HG03439 (cell line): ENCODE measurements around the gene NTN3.
"Not testable (repeated sequence)": the region's sequence is repeated elsewhere in the genome, so short reads cannot be mapped to it uniquely, and the experiment has no call there.

Source experiments
- ATAC-seq: cut with Tn5 transposase; IDR thresholded peaks from one replicate; pipeline ENCODE4 v1.9.1; 2021; ENCODE audit warnings: mild to moderate bottlenecking, moderate library complexity; ENCODE audit not compliant: unreplicated experiment

Gene NTN3

DNA sequence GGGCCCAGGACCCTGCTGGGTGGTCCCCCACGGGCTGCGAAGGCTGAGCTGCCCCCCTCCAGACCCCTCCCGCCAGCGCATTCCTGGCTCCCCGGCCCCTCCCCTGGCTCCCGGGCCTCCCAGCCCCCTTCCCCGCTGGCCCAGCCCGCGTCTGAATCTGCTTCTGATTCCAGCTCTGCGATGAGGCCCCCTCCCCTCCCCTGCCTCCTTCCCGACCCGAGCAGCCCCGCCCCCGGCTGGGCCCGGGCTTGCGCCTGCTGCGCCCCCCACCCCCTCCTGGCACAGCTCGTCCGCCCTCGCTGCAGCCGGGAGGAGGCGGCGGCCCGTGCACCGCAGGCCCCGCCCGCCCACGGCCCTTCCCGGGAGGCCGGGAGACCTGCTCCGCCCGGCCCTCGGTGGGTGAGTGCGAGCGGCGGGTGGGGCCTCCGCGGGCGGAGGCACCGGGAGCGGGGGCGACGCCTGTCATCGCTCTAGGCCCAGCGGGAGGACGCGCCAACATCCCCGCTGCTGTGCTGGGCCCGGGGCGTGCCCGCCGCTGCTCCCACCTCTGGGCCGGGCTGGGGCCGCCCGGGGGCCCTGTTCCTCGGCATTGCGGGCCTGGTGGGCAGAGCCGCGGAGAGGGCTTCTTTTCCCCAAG, at the start of gene NTN3:
Gene NTN3 (plus strand): TSS at position 282 of the 637 bp plus-strand sequence. CDS start 405 bp downstream, outside the sequence.
- no peak for ATAC-seq

DNA sequence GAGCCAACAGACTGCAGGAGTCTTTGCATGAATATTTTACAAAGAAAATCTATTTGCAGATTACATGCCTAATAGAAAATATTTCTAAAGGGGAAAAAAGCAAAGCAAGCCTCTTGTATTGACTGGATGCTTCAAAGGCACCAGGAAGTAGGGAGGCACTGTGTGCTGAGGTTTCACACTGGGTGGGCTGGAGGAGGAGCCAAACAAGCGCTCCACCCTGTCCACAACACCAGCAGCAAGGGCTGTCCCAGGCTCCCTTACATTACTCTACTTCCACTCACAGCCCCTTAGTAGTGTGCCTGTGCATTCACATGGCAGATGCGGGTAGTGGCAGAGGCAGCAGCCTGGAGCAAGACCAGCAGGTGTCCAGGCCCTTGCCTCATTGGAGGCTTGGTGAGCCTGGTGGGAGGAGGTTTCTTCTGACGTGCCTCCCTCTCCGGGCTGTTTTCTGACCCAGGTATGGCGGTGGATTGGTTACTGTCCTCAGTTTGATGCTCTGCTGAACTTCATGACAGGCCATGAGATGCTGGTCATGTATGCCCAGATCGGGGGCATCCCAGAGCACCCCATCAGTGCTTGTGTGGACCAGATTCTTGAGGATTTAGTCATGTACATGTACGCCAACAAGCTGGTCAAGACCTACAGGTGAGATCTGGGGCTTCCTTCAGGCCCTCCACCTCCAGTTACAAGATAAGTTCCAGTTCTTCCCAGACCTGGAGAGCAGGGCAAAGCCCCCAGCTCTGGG, 48.8 kb upstream of the NTN3 start:
- ATAC-seq = no peak

DNA sequence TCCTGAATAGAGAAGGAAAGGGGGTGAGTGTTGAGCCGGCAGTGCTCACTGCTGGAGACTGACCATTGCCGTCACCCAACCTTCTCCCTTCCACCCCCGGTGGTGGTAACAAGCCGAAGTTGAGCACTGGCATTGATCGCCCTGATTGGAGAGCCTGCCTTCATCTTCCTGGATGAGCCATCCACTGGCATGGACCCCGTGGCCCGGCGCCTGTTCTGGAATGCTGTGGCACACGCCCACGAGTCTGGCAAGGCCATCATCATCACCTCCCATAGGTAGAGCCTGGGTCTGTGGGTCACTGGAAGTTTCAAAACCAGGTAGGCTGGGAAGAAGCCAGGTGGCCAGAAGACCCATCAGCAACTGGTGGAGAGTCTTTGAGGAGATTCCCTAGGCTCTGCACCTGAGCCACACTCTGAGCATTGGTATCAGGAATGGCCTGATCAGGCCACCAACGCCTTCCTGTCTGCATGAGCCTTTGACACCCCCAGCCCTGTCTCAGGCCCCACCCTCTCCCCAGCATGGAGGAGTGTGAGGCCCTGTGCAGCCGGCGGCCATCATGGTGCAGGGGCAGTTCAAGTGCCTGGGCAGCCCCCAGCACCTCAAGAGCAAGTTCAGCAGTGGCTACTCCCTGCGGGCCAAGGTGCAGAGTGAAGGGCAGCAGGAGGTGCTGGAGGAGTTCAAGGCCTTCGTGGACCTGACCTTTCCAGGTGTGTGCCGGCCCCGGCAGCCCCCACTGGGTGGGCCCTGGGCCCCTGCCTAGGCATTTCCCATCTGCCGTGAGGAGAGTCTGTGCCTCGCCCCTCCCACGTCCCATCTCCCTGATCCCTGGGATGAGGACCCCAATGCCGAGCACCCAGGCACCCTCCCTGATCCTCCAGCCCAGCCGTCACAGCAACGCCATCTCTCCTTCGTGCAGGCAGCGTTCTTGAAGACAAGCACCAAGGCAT, 46.8 kb upstream of the NTN3 start:
- ATAC-seq = no peak

DNA sequence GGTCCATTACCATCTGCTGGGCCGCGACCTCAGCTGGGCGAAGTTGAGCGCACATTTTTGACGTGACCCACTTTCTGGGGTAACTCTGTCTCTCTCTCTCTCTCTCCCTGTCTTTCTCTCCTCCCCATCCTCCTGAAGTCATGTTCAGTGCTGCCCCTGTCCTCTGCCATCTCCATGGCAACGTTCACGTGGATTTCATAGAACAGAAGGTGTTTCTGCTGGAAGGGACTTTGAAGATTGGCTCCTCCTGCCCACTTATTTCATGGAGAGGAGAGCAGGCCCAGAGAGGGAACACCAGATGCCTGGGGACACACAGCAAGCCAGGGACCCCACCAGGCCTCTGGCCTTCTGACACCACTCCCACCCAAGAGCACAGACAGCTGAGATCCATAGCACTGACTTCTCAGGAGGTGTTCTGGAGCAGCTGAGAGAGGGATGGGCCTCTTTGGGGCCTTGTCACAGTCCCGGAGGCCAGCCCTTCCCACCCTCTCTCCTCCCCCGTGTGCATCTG, 46.0 kb upstream of the NTN3 start:
- no peak for ATAC-seq

DNA sequence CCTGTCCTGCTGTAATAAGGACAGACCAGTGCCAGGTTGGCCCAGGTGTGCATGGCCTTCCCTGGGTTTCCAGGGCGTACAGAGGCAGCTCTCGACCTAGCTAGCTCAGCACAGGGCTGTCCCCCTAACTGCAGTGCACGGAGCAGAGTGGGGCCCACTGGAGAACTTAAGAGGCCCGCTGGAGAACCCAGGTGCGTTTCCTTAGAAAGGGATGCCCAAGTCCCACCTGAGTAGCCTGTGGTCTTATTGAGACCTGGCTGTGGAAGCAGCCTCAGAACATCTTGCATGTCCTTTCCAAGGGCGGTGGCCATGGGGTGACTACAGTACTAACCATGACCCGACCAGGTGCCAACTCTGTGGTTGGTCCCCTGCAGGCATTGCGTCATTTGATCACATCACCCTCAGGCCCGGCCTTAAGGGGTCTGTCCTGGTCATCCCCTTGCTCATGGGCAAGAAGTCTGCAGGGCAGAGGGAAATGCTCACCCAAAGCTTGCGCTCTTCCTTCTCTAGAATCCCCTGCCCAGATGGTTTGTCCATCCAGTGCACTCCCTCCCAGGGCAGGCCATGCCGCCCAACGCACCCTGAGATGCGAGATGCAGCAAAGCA, 45.2 kb upstream of the NTN3 start:
- ATAC-seq = no peak

DNA sequence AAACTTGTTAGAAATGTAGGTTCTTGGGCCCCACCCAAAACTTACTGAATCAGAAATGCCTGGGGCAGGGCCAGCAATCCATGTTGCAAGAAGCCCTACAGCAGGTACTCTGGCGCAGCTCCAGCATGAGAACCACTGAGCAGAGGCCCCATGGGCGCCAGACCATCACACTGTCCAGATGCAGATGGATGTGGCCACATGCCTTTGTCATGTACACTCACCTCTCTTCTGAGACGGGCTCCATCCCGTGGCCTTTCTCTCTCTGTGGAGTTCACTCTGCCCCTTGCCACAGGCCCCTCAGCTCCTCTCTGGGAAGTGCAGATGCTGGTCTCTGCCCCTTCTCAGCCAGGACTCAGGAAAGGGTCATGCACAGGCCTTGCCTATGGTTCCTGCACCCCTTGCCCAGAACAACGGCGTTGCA, 44.1 kb upstream of the NTN3 start:
- no peak for ATAC-seq

DNA sequence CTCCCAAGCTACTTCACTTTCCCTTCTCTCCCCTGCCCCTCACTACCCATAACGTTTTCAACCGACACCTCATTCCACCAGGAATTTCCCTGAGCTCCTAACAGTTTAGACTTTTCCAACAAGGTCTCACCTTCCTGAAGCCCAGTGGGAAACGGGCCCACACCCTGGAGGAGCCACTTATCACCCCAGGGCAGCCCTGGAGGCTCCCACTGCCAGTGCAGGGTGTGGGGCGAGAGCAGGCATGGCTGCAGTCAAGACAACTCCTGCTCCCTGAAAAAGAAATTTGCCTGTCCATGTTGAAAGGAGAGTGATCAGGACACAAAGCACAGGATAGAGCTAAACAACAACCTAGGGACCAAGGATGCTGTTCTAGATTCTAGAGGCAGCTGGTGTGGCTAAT, 43.6 kb upstream of the NTN3 start:
- no peak for ATAC-seq

DNA sequence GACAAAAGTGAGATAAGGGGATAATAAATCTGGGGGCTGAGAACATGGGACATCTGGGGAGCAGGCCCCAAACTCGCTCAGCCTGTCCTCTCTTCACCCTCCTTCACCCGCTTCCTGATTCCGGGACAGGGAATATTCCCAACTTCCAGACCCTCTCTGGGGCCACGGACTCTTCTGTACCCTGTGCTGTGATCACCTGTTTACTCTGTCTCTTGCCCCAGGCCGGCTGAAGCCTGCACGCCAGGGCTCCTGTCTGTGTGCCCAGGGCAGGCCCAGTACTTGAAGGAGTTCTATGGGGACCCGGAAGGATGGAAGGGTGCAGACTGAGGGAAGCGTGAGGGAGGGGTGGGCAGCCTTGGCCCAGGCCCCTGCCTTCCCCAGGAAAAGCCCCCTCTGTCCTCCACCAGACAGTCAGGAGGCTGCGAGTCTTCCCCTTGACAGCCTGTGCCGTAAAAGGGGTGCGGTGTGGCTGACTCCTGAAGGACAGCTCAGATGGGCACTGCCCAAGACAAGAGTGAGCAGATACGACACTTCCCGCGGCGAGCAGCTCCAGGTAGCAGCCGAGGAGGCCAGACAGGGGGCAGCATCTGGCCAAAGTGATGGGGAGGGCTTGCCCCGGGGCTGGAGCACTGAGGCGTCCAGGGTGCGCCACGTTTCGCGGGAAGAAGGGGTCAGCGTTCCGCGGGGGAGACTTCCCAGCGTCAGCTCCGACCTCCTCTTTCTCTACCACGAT, 42.9 kb upstream of the NTN3 start:
- ATAC-seq = no peak

DNA sequence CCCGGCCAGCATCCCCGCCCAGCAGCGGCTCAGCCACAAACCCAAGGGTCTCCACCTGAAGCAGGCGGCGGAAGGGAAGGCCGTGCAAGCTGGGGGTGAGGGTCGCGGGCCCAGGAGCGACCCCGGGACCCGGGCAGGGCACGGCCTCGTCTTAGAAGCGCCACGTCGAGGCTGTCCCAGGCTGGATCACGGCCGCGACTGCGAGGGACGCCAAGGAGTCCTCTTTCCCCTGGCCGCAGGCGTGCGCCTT, 42.4 kb upstream of the NTN3 start:
- ATAC-seq = no peak

DNA sequence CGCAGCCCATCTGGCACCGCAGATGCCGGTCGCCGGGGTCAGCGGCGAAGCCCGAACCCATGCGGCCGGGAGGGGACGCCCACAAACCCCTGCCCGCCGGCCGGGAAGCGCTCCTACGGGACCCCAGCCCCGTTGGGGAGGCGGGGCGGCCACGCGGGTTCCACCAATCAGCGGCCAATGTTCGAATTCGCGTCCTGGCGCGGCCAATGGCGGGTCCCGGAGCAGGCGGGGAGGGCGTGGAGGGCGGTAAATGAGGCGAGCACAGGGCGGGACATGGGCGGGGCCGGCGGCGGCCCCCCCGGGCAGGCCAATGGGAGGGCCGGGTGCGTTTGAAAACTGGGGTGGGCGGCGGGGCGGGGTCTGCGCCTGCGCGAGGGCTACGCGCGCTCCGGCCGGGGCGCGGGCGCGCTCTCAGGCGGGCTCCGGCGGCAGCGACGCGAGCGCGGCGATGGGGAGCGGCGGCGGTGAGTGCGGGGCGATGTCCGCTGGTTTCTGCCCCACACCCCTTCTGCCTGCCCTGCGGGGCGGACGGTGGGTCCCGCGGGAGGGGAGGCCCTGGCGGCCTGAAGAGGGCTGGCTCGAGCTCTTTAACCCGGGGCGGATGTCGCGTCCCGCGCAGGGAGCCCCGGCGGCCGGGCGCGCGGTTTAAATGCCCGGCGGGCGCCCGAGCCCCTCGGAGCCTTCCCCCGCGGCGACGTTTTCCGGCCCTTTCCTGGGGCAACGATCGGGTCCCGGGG, 41.9 kb upstream of the NTN3 start, which contains the start of gene CCNF:
Gene CCNF (plus strand): TSS at position 414 of the 737 bp plus-strand sequence. CDS start 35 bp downstream, at position 449.
- ATAC-seq = peak; percentile 88

DNA sequence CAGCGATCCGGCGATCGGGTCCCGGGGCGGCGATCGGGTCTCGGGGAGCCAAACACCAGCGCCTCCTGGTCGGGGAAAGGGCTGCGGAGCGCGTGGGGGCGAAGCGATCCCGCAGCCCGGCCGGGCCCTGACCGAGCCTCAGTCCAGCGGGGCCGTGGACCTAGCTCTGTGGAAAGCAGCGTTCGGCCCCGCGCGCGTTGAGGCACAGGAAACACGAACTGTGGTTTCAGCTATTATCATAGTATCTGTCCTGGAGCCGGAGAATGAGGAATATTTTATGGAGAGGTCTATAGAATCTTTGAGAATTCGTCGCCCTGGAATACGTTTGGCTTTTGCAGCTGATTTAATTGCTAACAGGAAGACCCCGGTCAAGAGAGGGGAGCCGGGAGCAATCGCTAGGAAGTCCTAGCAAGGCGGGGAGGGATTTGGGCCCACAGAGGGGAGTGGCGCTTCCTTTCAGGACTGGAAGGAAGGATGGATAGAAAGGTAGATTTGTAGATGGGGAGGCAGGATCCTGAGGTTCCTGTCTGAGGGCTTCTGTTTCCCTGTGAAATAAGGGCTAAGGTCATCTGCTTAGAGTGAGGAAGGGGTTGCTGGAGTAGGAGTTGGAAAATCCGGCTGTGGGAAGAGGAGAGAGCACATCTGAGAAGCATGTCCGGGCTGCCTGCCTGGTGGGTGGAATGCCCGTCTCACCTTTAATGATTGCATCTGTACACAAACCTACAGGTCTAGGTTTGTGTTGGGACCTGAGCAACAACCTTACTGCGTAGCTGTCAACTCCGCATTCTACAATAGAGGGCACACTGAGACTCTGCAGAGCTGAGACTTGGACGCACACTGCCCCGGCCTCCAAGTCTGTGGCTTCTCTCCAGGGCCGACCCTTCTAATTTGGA, 41.1 kb upstream of the NTN3 start:
- ATAC-seq = peak; percentile 11

DNA sequence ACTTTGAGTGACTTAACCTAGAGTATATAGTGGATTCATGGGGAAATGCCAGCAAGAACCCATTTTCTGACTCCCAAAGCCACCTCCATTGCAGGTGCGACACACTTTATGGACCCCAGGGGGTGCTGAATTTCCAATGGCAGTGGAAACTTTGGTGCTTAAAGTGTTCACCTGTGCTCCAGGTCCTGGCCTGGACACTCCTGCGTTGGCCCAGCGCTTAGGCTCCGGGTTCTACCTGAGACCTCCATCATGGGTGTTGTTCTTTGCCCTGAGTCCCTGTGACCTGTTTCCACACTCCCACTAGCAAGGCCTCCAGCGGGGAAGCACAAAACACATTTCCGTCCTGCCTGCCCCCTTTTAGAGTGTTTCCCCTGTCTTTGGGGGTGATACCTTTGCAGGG, 38.8 kb upstream of the NTN3 start:
- no peak for ATAC-seq

DNA sequence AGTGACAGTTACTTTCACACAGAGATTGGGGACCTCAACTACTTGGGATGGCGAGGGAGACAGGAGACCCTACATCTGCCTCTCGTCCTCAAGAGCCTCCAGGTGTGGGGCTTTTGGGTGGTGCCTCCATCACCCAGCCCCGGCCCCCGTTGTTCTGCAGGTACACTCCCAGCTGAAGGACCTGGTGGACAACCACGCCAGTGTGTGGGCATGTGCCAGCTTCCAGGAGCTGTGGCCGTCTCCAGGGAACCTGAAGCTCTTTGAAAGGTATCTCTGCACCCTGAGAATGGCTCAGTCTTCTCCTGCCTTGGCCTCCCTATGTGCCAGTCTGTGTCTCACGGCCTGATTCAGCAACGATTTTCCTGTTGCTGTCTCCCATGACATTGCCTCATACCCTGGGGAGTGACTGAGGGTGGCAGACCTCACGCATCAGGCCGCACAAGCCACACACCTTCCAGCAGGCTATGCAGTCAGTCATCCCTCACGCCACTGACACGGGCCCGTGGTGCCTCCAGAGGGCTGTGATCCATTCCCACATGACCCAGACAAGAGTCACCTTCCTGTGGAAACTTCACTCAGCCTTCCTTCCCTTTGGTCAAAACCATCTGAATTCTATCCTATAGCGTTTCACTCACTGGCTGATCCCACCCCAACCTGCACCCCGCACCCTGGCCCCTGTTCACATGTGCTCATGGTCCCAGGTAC, 38.1 kb upstream of the NTN3 start:
- ATAC-seq = no peak

DNA sequence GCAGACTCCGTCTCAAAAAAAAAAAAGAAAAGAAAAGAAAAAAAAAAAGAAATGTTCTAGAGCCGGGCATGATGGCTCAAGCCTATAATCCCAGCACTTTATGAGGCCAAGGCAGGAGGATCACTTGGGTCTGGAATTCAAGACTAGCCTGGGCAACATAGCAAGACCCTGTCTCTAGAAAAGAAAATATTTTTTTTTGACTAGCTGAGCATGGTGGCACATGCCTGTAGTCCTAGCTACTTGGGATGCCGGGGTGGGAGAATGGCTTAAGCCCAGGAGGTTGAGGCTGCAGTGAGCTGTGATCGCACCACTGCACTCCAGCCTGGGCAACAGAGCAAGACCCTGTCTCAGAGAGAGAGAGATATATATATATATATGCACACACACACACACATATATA, 35.9 kb upstream of the NTN3 start:
- not testable (repeated sequence) for ATAC-seq

DNA sequence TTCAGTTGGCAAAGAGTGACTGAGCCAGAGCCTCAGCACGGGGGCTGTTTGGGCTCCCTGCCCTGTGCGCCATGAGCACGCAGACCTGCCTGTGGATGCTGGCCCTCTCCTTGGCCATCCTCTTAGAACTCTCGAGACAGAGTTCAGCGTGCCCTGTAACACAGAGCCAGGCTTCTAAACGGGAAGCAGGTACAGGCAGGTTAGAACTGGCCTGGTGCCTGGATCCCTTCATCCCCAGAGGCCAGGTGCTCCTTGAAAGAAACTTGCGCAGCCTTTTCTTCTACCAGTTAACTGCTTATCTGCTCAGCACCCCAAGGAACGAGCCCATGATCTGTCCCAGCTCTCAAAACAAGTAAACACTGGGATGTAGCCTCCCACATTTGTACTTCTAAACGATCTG, 35.0 kb upstream of the NTN3 start:
- ATAC-seq = no peak

DNA sequence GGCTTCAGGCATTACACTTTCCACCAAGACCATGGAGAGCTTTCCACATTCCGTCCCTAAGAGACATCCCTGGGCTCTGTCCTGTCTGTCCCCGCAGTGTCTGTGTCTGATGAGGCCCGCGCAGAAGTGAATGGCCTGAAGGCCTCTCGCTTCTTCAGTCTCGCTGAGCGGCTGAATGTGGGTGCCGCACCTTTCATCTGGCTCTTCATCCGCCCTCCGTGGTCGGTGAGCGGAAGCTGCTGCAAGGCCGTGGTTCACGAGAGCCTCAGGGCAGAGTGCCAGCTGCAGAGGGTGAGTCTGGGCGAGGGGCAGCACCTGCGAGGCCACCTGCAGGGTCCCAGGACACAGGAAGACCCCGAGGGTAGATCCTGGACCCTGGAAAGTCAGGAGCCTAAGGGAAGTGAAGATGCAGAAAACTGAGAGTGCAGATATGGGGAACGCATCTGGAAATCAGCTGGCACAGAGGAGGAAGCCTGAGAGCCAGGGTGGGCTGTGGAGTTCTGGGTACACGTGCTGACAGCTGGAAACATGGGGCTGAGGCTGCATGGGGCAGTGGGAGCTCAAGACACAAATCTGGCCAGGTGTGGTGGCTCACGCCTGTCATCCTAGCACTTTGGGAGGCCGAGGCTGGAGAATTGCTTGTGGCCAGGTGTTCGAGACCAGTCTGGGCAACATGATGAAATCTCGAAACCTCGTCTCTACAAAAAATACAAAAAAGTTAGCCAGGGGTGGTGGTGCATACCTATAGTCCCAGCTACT, 33.9 kb upstream of the NTN3 start:
- ATAC-seq = no peak

DNA sequence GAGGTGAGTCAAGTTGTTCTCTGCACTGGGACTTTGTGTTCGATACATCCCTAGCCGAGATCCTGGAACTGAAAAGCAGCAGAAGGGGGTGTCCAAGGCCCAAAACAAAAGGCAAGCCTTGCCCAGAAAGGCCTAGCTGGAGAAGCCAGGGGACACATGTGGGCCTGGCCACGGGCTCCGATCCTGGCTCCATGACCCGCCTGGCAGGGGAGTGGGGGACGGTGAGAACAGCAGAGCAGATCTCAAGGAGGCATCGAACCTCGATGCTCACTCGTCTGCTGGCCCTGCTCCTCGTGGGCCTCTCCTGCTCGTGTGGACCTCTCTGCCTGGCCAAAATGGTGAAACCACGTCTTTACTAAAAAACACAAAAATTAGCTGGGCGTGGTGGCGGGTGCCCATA, 33.0 kb upstream of the NTN3 start:
- no peak for ATAC-seq
